PC-9 (cell line): ENCODE data around the gene LYG1.

ENCODE experiments used
- CTCF ChIP-seq: fragments of 200-600 bp; sonication (generic); conservative IDR thresholded peaks from 2 replicates; pipeline ENCODE4 v1.6.1; 2017; ENCODE audit warnings: mixed run types, antibody characterized with exemption, mild to moderate bottlenecking, moderate library complexity
- EZH2 ChIP-seq: fragments of 200-600 bp; sonication (generic); IDR thresholded peaks from 2 replicates; pipeline ENCODE4 v1.8.0; 2017; ENCODE audit warnings: antibody characterized with exemption, low read depth

- TF ChIP-seq EZH2: no peak
- TF ChIP-seq CTCF: peak; percentile 75
Measured at GRCh38 chr2:99337113-99338028, 36.4 kb upstream of the LYG1 start, which contains the start of gene EIF5B.
